Rectal smooth muscle tissue (tissue), 1 donor: ENCODE results near the gene SOX21.
A peak's percentile ranks its signal among the peaks of the same experiment; 100 is the strongest.
"Not testable (repeated sequence)": the region's sequence is repeated elsewhere in the genome, so short reads cannot be mapped to it uniquely, and the experiment has no call there.

Source experiments
- H3K27ac ChIP-seq: one replicate; pipeline ENCODE4 v1.7.0; 2013; ENCODE audit warnings: low read depth, low read length, inconsistent platforms
- H3K27me3 ChIP-seq: one replicate; pipeline ENCODE4 v1.7.0; 2013; ENCODE audit warnings: low read length; ENCODE audit not compliant: control insufficient read depth, insufficient read depth
- H3K36me3 ChIP-seq: one replicate; pipeline ENCODE4 v1.7.0; 2013; ENCODE audit warnings: low read length; ENCODE audit not compliant: control insufficient read depth, insufficient read depth
- H3K4me1 ChIP-seq: one replicate; pipeline ENCODE4 v1.7.0; 2013; ENCODE audit warnings: low read length; ENCODE audit not compliant: control insufficient read depth, insufficient read depth
- H3K4me3 ChIP-seq: one replicate; pipeline ENCODE4 v1.7.0; 2013; ENCODE audit warnings: low read length
- H3K9ac ChIP-seq: one replicate; pipeline ENCODE4 v1.7.0; 2013; ENCODE audit warnings: low read length

The SOX21 gene

GRCh38 chr13:94712287-94712811 lies at the start of gene SOX21:
Gene SOX21 (minus strand): TSS chr13:94712545. CDS start chr13:94712049, 496 bp downstream.
- Histone ChIP-seq H3K4me1 (no peaks in the 10 kb centered on the region), H3K27me3 (peaks cover 26% of the 10 kb centered on the region), H3K36me3 (no peaks in the 10 kb centered on the region), H3K4me3 (peak within 1 kb of the TSS; percentile 16), H3K27ac (no peak within 1 kb of the TSS), H3K9ac (no peak within 1 kb of the TSS)

GRCh38 chr13:94761407-94761806 lies 49.1 kb upstream of the SOX21 start:
- Histone ChIP-seq H3K27me3 (no peaks in the 10 kb centered on the region), H3K27ac (no peak overlapping the region), H3K9ac (no peak overlapping the region), H3K4me1 (no peaks in the 10 kb centered on the region), H3K36me3 (no peaks in the 10 kb centered on the region), H3K4me3 (no peak overlapping the region)

- Histone ChIP-seq H3K27me3 (no peaks in the 10 kb centered on the region), H3K36me3 (no peaks in the 10 kb centered on the region), H3K9ac (no peak overlapping the region), H3K27ac (no peak overlapping the region), H3K4me1 (no peaks in the 10 kb centered on the region), H3K4me3 (no peak overlapping the region)
Measured at GRCh38 chr13:94759120-94759728, 46.9 kb upstream of the SOX21 start.

GRCh38 chr13:94758436-94758960 lies 46.2 kb upstream of the SOX21 start:
- no peaks in the 10 kb centered on the region for H3K27me3 ChIP-seq
- no peak overlapping the region for H3K9ac ChIP-seq
- H3K4me3 ChIP-seq = no peak overlapping the region
- no peaks in the 10 kb centered on the region for H3K36me3 ChIP-seq
- H3K27ac ChIP-seq = no peak overlapping the region
- no peaks in the 10 kb centered on the region for H3K4me1 ChIP-seq

GRCh38 chr13:94753327-94753726 lies 41.0 kb upstream of the SOX21 start:
- H3K27ac ChIP-seq = no peak overlapping the region

GRCh38 chr13:94749162-94749561 lies 36.8 kb upstream of the SOX21 start:
- H3K4me3 ChIP-seq = no peak overlapping the region
- no peaks in the 10 kb centered on the region for H3K36me3 ChIP-seq
- H3K27ac ChIP-seq = no peak overlapping the region
- no peaks in the 10 kb centered on the region for H3K4me1 ChIP-seq
- no peaks in the 10 kb centered on the region for H3K27me3 ChIP-seq
- H3K9ac ChIP-seq = no peak overlapping the region

More at GRCh38 chr13:94753327-94753726, 41.0 kb upstream of the SOX21 start:
- Histone ChIP-seq H3K4me3 (no peak overlapping the region), H3K36me3 (no peaks in the 10 kb centered on the region), H3K27me3 (no peaks in the 10 kb centered on the region), H3K4me1 (no peaks in the 10 kb centered on the region), H3K9ac (no peak overlapping the region)

- Histone ChIP-seq H3K9ac (no peak overlapping the region), H3K36me3 (no peaks in the 10 kb centered on the region), H3K4me1 (no peaks in the 10 kb centered on the region), H3K4me3 (no peak overlapping the region), H3K27me3 (no peaks in the 10 kb centered on the region), H3K27ac (no peak overlapping the region)
Measured at GRCh38 chr13:94739235-94739634, 26.9 kb upstream of the SOX21 start.

- H3K4me1 ChIP-seq = no peaks in the 10 kb centered on the region
- H3K4me3 ChIP-seq = no peak overlapping the region
- no peak overlapping the region for H3K27ac ChIP-seq
- no peak overlapping the region for H3K9ac ChIP-seq
- H3K27me3 ChIP-seq = no peaks in the 10 kb centered on the region
- no peaks in the 10 kb centered on the region for H3K36me3 ChIP-seq
Measured at GRCh38 chr13:94731028-94731427, 18.7 kb upstream of the SOX21 start.

- not testable (repeated sequence) for H3K36me3 ChIP-seq, H3K4me3 ChIP-seq, H3K27me3 ChIP-seq, H3K9ac ChIP-seq, H3K4me1 ChIP-seq, H3K27ac ChIP-seq
Measured at GRCh38 chr13:94729941-94730340, 17.6 kb upstream of the SOX21 start.

- Histone ChIP-seq H3K27me3 (no peaks in the 10 kb centered on the region), H3K4me3 (no peak overlapping the region), H3K36me3 (no peaks in the 10 kb centered on the region), H3K27ac (no peak overlapping the region), H3K9ac (no peak overlapping the region), H3K4me1 (no peaks in the 10 kb centered on the region)
Measured at GRCh38 chr13:94726425-94726824, 14.1 kb upstream of the SOX21 start.

GRCh38 chr13:94722609-94723345 lies 10.4 kb upstream of the SOX21 start:
- Histone ChIP-seq H3K9ac (no peak overlapping the region), H3K27me3 (no peaks in the 10 kb centered on the region), H3K36me3 (no peaks in the 10 kb centered on the region), H3K4me3 (no peak overlapping the region), H3K4me1 (no peaks in the 10 kb centered on the region), H3K27ac (no peak overlapping the region)

- not testable (repeated sequence) for H3K36me3 ChIP-seq, H3K27me3 ChIP-seq, H3K4me1 ChIP-seq, H3K9ac ChIP-seq, H3K4me3 ChIP-seq, H3K27ac ChIP-seq
Measured at GRCh38 chr13:94718697-94719096, 6.4 kb upstream of the SOX21 start.
